Measurements from ENCODE around the gene WWOX.

- TF ChIP-seq CTCF (conservative IDR thresholded peaks at IDR 0.05; ENCODE audit: low read depth, low read length) (no peak), EZH2phosphoT487 (IDR thresholded peaks at IDR 0.05; ENCODE audit: borderline replicate concordance, low read length) (no peak), EZH2 (IDR thresholded peaks at IDR 0.05; ENCODE audit: low read length, unreplicated experiment) (no peak)
These were observed 832.2 kb downstream of the WWOX start for GRCh38 chr16:78931678-78932077.
